K562 (cell line): ENCODE results near the gene UBE2L3. TPM values are rescaled to one million over a fixed set of nuclear protein-coding genes. Genes with fewer than 3 reads are reported as not detected.

Experiments
- ATAC-seq: fragments of 200-7000 bp; cut with Tn5 transposase; 3 replicates; pipeline ENCODE4 v1.9.1; 2020; ENCODE audit warnings: moderate library complexity
- BruUV-seq: library from RNA; stranded (reverse); fragments of 400-500 nt; replicated peaks from 2 replicates; lab custom pipeline; 2021; lab: Mats Ljungman, UMichigan
- CTCF ChIA-PET: fragments of 300-600 bp; formaldehyde crosslinking; extraction: SDS; loops from one replicate; lab custom pipeline; 2021; ENCODE audit warnings: low intra/inter-chr PET ratio; lab: Yijun Ruan, JAX
- POLR2A ChIA-PET: fragments of 300-600, 350-650 bp; sonication (Branson Sonifier 250); formaldehyde crosslinking; extraction: SDS; loops from one replicate; lab custom pipeline; 2021; ENCODE audit warnings: antibody characterized with exemption, inconsistent platforms; lab: Yijun Ruan, JAX
- DNase-seq, 4 experiments: peaks; one replicate each; pipeline versions ENCODE4 v3.0.0 to v3.0.0-alpha.2; 2011 to 2018; ENCODE audit warnings: low spot score in 3 of 4, mixed read lengths in 3 of 4; ENCODE audit errors: extremely low read depth in 1 of 4
- FAIRE-seq: peaks from 2 replicates; lab custom pipeline; 2011; peaks lifted over from hg19 to GRCh38; lab: Jason Lieb, UNC
- H2AFZ ChIP-seq: 2 replicates; pipeline ENCODE4 v1.6.0; 2011; ENCODE audit warnings: low read depth, low read length, control low read depth, inconsistent platforms
- H3K27ac ChIP-seq: fragments of 200-600 bp; 3 replicates; pipeline ENCODE4 v1.8.0; 2011; ENCODE audit warnings: low read depth, mild to moderate bottlenecking, control low read depth, inconsistent platforms, low read length, moderate library complexity, mixed read lengths; ENCODE audit errors: extremely low read depth
- H3K27me3 ChIP-seq, 2 experiments: fragments of 300-600 bp in 1 of 2; 2 replicates in 1 of 2; 3 replicates in 1 of 2; pipeline versions ENCODE4 v1.6.0 to v1.8.0; 2011; ENCODE audit warnings: inconsistent platforms in 2 of 2, low read length in 2 of 2, mild to moderate bottlenecking in 1 of 2, mixed read lengths in 1 of 2, moderate library complexity in 1 of 2; ENCODE audit not compliant: control insufficient read depth in 2 of 2, insufficient read depth in 2 of 2
- H3K36me3 ChIP-seq: fragments of 300-600 bp; 3 replicates; pipeline ENCODE4 v1.8.0; 2011; ENCODE audit warnings: mild to moderate bottlenecking, low read length, inconsistent platforms; ENCODE audit not compliant: control insufficient read depth, insufficient read depth
- H3K4me1 ChIP-seq, 2 experiments: fragments of 200-600 bp in 1 of 2; replicated peaks in 1 of 2; 2 replicates in 1 of 2; 3 replicates in 1 of 2; pipeline versions ENCODE4 v1.5.1 to v1.8.0; 2011; ENCODE audit warnings: inconsistent platforms in 2 of 2, low read length in 2 of 2, mild to moderate bottlenecking in 1 of 2, mixed read lengths in 1 of 2, moderate library complexity in 1 of 2; ENCODE audit not compliant: control insufficient read depth in 2 of 2, insufficient read depth in 2 of 2
- H3K4me2 ChIP-seq: 2 replicates; pipeline ENCODE4 v1.6.1; 2011; ENCODE audit warnings: low read length, control low read depth, inconsistent platforms, mixed read lengths; ENCODE audit not compliant: insufficient read depth
- H3K4me3 ChIP-seq: fragments of 200-600 bp; sonication (generic), shearing (Covaris generic); 2 replicates; pipeline ENCODE4 v1.5.1; 2016; ENCODE audit warnings: control low read depth, inconsistent platforms
- H3K79me2 ChIP-seq: fragments of 200-600 bp; 3 replicates; pipeline ENCODE4 v1.8.0; 2011; ENCODE audit warnings: low read length, inconsistent platforms; ENCODE audit not compliant: control insufficient read depth, insufficient read depth
- H3K9ac ChIP-seq, 2 experiments: 2 replicates each; pipeline versions ENCODE4 v1.6.0 to v1.6.1; 2011; ENCODE audit warnings: low read depth in 2 of 2, low read length in 2 of 2, control low read depth in 1 of 2, inconsistent platforms in 1 of 2, mild to moderate bottlenecking in 1 of 2, mixed read lengths in 1 of 2; ENCODE audit not compliant: insufficient read depth in 1 of 2
- H3K9me1 ChIP-seq: one replicate; pipeline ENCODE4 v1.6.0; 2011; ENCODE audit warnings: inconsistent platforms, mild to moderate bottlenecking, low read length, moderate library complexity; ENCODE audit not compliant: control insufficient read depth, insufficient read depth
- H3K9me3 ChIP-seq: replicated peaks from 2 replicates; pipeline ENCODE4 v1.5.1; 2011; ENCODE audit warnings: low read depth, low read length, inconsistent platforms; ENCODE audit not compliant: control insufficient read depth, insufficient read depth
- H4K20me1 ChIP-seq: replicated peaks from 2 replicates; pipeline ENCODE4 v1.6.1; 2011; ENCODE audit warnings: low read length, inconsistent platforms, mixed read lengths; ENCODE audit not compliant: control insufficient read depth, insufficient read depth
- E2F1 ChIP-seq: sonication (generic); formaldehyde crosslinking; IDR thresholded peaks from 2 replicates; pipeline ENCODE4 v1.8.1; 2023; ENCODE audit warnings: mild to moderate bottlenecking, missing genetic modification reagents, moderate library complexity
- HMG20A ChIP-seq: fragments of 450-650 bp; formaldehyde crosslinking; conservative IDR thresholded peaks from 2 replicates; pipeline ENCODE4 v1.4.0; 2020; ENCODE audit warnings: mild to moderate bottlenecking, mixed read lengths
- MCM5 ChIP-seq: fragments of 450-650 bp; IDR thresholded peaks from 2 replicates; pipeline ENCODE4 v1.6.1; 2016; ENCODE audit warnings: low read depth
- MITF ChIP-seq: IDR thresholded peaks from 2 replicates; pipeline ENCODE4 v1.6.1; 2014; ENCODE audit warnings: antibody characterized with exemption
- RCOR1 ChIP-seq, 2 experiments: IDR thresholded peaks; 2 replicates each; pipeline ENCODE4 v1.6.1; 2012; ENCODE audit warnings: low read depth in 2 of 2, low read length in 2 of 2, borderline replicate concordance in 1 of 2, improper control_type of control experiment in 1 of 2
- TCFL5 ChIP-seq: fragments of 250-450 bp; sonication (Bioruptor Pico); conservative IDR thresholded peaks from 2 replicates; pipeline ENCODE4 v1.6.1; 2021; ENCODE audit warnings: mild to moderate bottlenecking, moderate library complexity, matching md5 sums
- ZBTB26 ChIP-seq: fragments of 450-650 bp; formaldehyde crosslinking; IDR thresholded peaks from 2 replicates; pipeline ENCODE4 v1.4.0; 2022; ENCODE audit warnings: missing genetic modification characterization
- ZBTB9 ChIP-seq: fragments of 450-650 bp; formaldehyde crosslinking; IDR thresholded peaks from 2 replicates; pipeline ENCODE4 v1.4.0; 2020; ENCODE audit warnings: mild to moderate bottlenecking, moderate library complexity
- ZNF282 ChIP-seq: sonication (generic); formaldehyde crosslinking; IDR thresholded peaks from 2 replicates; pipeline ENCODE4 v1.8.1; 2023; ENCODE audit warnings: missing genetic modification reagents
- ZNF518B ChIP-seq: fragments of 250-450 bp; sonication (Bioruptor Pico); IDR thresholded peaks from 2 replicates; pipeline ENCODE4 v1.5.0; 2021; ENCODE audit warnings: mild to moderate bottlenecking, moderate library complexity
- WGBS: fragments of 100-300 bp; shearing (Covaris generic); methylation state at CpG from one replicate; pipeline ENCODE4 v1.1.6; 2016; ENCODE audit warnings: low coverage, mixed read lengths; ENCODE audit not compliant: insufficient coverage; ENCODE audit errors: missing lambda C conversion rate; 5-methylcytosine and 5-hydroxymethylcytosine counted together
- in situ Hi-C: fragments of 300-500 bp; cut with MboI; formaldehyde crosslinking; loops from 4 replicates; pipeline ENCODE4 v1.15.0; 2018; ENCODE audit warnings: inconsistent platforms, mixed read lengths
- intact Hi-C: fragments of 100-400 bp; cut with micrococcal nuclease; formaldehyde crosslinking; loops from 2 replicates; pipeline ENCODE4 v1.14.2; 2022
- polyA plus RNA-seq, 8 experiments: library from polyadenylated mRNA; depleted of rRNA in 4 of 8; stranded (reverse) in 5 of 8; unstranded in 3 of 8; fragments of >200 nt; fragmentation: Nextera tagmentation in 2 of 8; fragmentation: Illumina TruSeq in 1 of 8; extraction: Ambion mirVana in 2 of 8; extraction: Trizol in 1 of 8; gene quantifications; 2 replicates each; pipeline versions ENCODE4 v1.2.1 to v1.2.3, GENCODE V29; 2011 to 2014; ENCODE audit warnings: inconsistent platforms in 1 of 8, missing spikeins in 1 of 8
- total RNA-seq, 7 experiments: library from RNA; depleted of rRNA in 6 of 7; stranded (reverse); fragments of >200 nt in 6 of 7; fragmentation: Illumina TruSeq in 2 of 7; extraction: Trizol in 2 of 7; gene quantifications; 2 replicates each; pipeline versions ENCODE4 v1.2.1 to v1.2.3, GENCODE V29; 2011 to 2021; ENCODE audit warnings: low replicate concordance in 1 of 7

The UBE2L3 gene
- total and polyA plus RNA-seq, 9 of the 15 experiments (the other 6 are each of a cell fraction or from before 2014, with no cell fraction given), result 215 to 625 (median 285) TPM

GRCh38 chr22:21624120-21624879 lies 56.8 kb downstream of the UBE2L3 start:
- Histone ChIP-seq H3K4me1 (peaks cover 38 to 69% of the 10 kb centered on the region in 2 experiments), H3K4me3 (no peak overlapping the region), H3K9me3 (no peaks in the 10 kb centered on the region), H4K20me1 (peaks cover 73% of the 10 kb centered on the region), H3K9me1 (peaks cover 41% of the 10 kb centered on the region), H2AFZ (no peak overlapping the region), H3K36me3 (peaks cover 93% of the 10 kb centered on the region), H3K27ac (peak overlapping the region; percentile 4; the same call in 2 of the 3 replicates), H3K4me2 (no peak overlapping the region), H3K9ac (peak overlapping the region; percentile 0 to 65; a peak in 2 of 4 replicates), H3K79me2 (peaks cover 95% of the 10 kb centered on the region), H3K27me3 (no peaks in the 10 kb centered on the region)
- intact Hi-C loops (loop anchor here (1.0 to 2.0 kb wide), 3 partner anchors 19 to 53 kb away; no protein-coding TSS in a partner anchor), in situ Hi-C loops (no loop called here)
- 19% methylated on average over 8 of the region's 8 CpGs for WGBS
- POLR2A ChIA-PET, result interaction anchor here (0.6 to 76.8 kb wide), 5 partner anchors 5 to 343 kb away, joined by 3 to 4622 read pairs (median 6); partner anchors contain the start of genes CCDC116, SDF2L1 and YDJC
- ATAC-seq (peak; percentile 53), FAIRE-seq (peak; percentile 67), DNase-seq (peak; percentile 90 to 97 (median 94))
- CTCF ChIA-PET, result interaction anchor here (0.8 to 2.6 kb wide), 3 partner anchors 18 to 23 kb away, joined by 4 to 40 read pairs (median 5); partner anchors contain the start of gene SDF2L1
- no TSS peak for BruUV-seq
- TF ChIP-seq E2F1 (CRISPR knock-in tag) (0 out of 2 replicates have a peak, but pooled peaks have one; percentile 2), ZBTB26 (CRISPR knock-in tag) (no peak), MCM5 (no peak), ZBTB9 (CRISPR knock-in tag) (no peak), ZNF282 (no peak), HMG20A (CRISPR knock-in tag) (no peak), TCFL5 (CRISPR knock-in tag) (no peak), ZNF518B (CRISPR knock-in tag) (no peak), MITF (no peak), RCOR1 (IDR thresholded peaks at IDR 0.05; ENCODE audit: borderline replicate concordance in 1 of 2, low read depth in 2 of 2, low read length in 2 of 2) (peak in 1 of 2 experiments; percentile 87; a peak in 3 of 4 replicates)
